A673 (cell line): ENCODE measurements around the gene TMEM95. TPM values are rescaled to one million over a fixed set of nuclear protein-coding genes. Genes with fewer than 3 reads are reported as not detected.

ENCODE experiments used
- BruUV-seq: library from RNA; stranded (reverse); fragments of 400-500 nt; replicated peaks from 2 replicates; lab custom pipeline; 2021; lab: Mats Ljungman, UMichigan
- CTCF ChIA-PET: fragments of 300-600 bp; sonication (Branson Sonifier 250); formaldehyde crosslinking; loops from one replicate; lab custom pipeline; 2022; ENCODE audit warnings: antibody characterized with exemption; lab: Charles Lee
- POLR2A ChIA-PET: fragments of 300-600 bp; sonication (Branson Sonifier 250); formaldehyde crosslinking; loops from one replicate; lab custom pipeline; 2022; ENCODE audit warnings: antibody characterized with exemption; ENCODE audit not compliant: low non-redundant PET; lab: Charles Lee
- DNase-seq: peaks from one replicate; pipeline ENCODE4 v3.0.0-alpha.2; 2015; ENCODE audit warnings: low spot score
- H3K27ac ChIP-seq: fragments of 200-600 bp; sonication (generic); 2 replicates; pipeline ENCODE4 v1.5.1; 2016; ENCODE audit warnings: mixed run types, low read depth, mild to moderate bottlenecking, mixed read lengths, antibody characterized with exemption, low read length; ENCODE audit not compliant: poor library complexity, severe bottlenecking
- H3K27me3 ChIP-seq: fragments of 200-600 bp; sonication (generic); replicated peaks from 2 replicates; pipeline ENCODE4 v1.6.1; 2017; ENCODE audit warnings: mixed run types, low read depth, mild to moderate bottlenecking, mixed read lengths, antibody characterized with exemption, low read length; ENCODE audit not compliant: insufficient read depth, poor library complexity
- H3K36me3 ChIP-seq: fragments of 200-600 bp; sonication (generic); 2 replicates; pipeline ENCODE4 v1.6.1; 2016; ENCODE audit warnings: mixed run types, mild to moderate bottlenecking, mixed read lengths, antibody characterized with exemption, low read length; ENCODE audit not compliant: insufficient read depth, poor library complexity, severe bottlenecking
- H3K4me1 ChIP-seq: fragments of 200-600 bp; sonication (generic); 2 replicates; pipeline ENCODE4 v1.6.1; 2017; ENCODE audit warnings: mixed run types, mild to moderate bottlenecking, mixed read lengths, antibody characterized with exemption, low read length; ENCODE audit not compliant: insufficient read depth, poor library complexity, severe bottlenecking
- H3K4me3 ChIP-seq: fragments of 200-600 bp; sonication (generic); 2 replicates; pipeline ENCODE4 v1.5.1; 2016; ENCODE audit warnings: low read depth, mixed run types, mild to moderate bottlenecking, mixed read lengths, low read length; ENCODE audit not compliant: poor library complexity, severe bottlenecking
- H3K9me3 ChIP-seq: fragments of 200-600 bp; sonication (generic); 2 replicates; pipeline ENCODE4 v1.6.1; 2016; ENCODE audit warnings: mixed run types, low read depth, mild to moderate bottlenecking, mixed read lengths, antibody characterized with exemption, low read length; ENCODE audit not compliant: poor library complexity, severe bottlenecking
- EZH2 ChIP-seq: fragments of 200-600 bp; sonication (generic); IDR thresholded peaks from 2 replicates; pipeline ENCODE4 v1.6.1; 2017; ENCODE audit warnings: borderline replicate concordance, low read depth, mild to moderate bottlenecking, mixed read lengths, antibody characterized with exemption, low read length; ENCODE audit not compliant: poor library complexity, severe bottlenecking
- intact Hi-C: fragments of 100-400 bp; cut with micrococcal nuclease; formaldehyde crosslinking; loops from one replicate; pipeline ENCODE4 v1.10.0; 2022; ENCODE audit not compliant: unreplicated experiment
- total RNA-seq: library from RNA; stranded (reverse); gene quantifications from 2 replicates; pipeline ENCODE4 v1.2.3, GENCODE V29; 2021
- TF ChIP-seq, protein P1 (sequence below): fragments of 300-800, 200-600 bp; sonication (generic); conservative IDR thresholded peaks from 2 replicates; pipeline ENCODE4 v1.5.1; 2017; ENCODE audit warnings: low read depth, mild to moderate bottlenecking, antibody characterized with exemption, low read length, moderate library complexity, mixed read lengths

The TMEM95 gene
- total RNA-seq, 1 experiment from 2014 or later, result not detected

DNA sequence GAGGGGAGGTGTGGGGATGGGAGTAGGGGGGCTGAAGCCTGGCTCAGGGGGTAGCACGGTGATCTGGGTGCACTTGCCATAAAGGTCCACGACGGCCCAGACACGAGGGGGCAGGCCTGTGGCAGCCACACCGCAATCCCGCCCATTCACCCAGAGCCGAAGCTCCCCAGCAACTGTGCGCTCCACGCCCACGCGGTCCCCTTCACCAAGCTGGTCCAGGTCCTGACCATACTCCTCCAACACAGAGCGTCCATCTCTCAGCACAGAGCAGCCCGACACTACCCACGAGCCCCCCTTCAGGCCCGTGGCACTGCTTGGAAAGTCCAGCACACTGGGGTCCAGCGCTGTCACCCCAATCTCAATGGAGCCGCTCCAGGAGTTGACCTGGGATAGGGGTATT lies 27.5 kb upstream of the TMEM95 start:
- BruUV-seq, result no TSS peak
- no peak for DNase-seq
- Histone ChIP-seq H3K27ac (no peak overlapping the region), H3K4me3 (no peak overlapping the region), H3K9me3 (no peaks in the 10 kb centered on the region), H3K36me3 (peaks cover 38% of the 10 kb centered on the region), H3K27me3 (no peaks in the 10 kb centered on the region), H3K4me1 (peaks cover 19% of the 10 kb centered on the region)
- ChIA-PET CTCF (interaction anchor here (0.6 kb wide), 1 partner anchor 282 kb away, joined by 5 read pairs; no protein-coding TSS in a partner anchor), POLR2A (no interaction called here)
- intact Hi-C loops, result no loop called here
- TF ChIP-seq, protein P1, sequence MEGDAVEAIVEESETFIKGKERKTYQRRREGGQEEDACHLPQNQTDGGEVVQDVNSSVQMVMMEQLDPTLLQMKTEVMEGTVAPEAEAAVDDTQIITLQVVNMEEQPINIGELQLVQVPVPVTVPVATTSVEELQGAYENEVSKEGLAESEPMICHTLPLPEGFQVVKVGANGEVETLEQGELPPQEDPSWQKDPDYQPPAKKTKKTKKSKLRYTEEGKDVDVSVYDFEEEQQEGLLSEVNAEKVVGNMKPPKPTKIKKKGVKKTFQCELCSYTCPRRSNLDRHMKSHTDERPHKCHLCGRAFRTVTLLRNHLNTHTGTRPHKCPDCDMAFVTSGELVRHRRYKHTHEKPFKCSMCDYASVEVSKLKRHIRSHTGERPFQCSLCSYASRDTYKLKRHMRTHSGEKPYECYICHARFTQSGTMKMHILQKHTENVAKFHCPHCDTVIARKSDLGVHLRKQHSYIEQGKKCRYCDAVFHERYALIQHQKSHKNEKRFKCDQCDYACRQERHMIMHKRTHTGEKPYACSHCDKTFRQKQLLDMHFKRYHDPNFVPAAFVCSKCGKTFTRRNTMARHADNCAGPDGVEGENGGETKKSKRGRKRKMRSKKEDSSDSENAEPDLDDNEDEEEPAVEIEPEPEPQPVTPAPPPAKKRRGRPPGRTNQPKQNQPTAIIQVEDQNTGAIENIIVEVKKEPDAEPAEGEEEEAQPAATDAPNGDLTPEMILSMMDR, result no peak
- no peak for TF ChIP-seq EZH2

DNA sequence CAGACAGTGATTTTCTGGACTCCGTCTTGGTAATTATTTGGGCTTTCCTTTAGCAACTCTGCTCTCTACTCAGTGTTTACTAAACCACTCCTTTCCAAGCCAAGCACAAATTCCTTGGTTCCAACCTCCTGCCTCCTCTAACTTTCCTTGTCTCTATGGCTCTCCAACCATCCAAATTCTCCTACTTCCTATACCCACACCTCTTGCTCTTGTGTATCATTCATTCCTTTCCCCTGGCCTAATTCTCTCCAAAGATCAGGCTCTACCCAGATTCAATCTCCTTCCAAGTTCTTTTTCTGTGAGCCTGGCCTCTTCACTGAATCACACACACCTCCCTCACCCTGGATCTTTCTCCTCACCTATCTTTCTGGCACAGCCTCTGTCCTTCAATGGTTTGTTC lies 26.9 kb upstream of the TMEM95 start:
- ChIA-PET CTCF (no interaction called here), POLR2A (no interaction called here)
- no peaks in the 10 kb centered on the region for H3K9me3 ChIP-seq
- no peaks in the 10 kb centered on the region for H3K27me3 ChIP-seq
- peaks cover 19% of the 10 kb centered on the region for H3K4me1 ChIP-seq
- intact Hi-C loops, result no loop called here
- peaks cover 33% of the 10 kb centered on the region for H3K36me3 ChIP-seq
- TF ChIP-seq, protein P1, result no peak
- TF ChIP-seq EZH2, result no peak
- DNase-seq, result no peak
- BruUV-seq, result no TSS peak
- H3K27ac ChIP-seq, result peak overlapping the region; percentile 30
- H3K4me3 ChIP-seq, result peak overlapping the region; percentile 92

DNA sequence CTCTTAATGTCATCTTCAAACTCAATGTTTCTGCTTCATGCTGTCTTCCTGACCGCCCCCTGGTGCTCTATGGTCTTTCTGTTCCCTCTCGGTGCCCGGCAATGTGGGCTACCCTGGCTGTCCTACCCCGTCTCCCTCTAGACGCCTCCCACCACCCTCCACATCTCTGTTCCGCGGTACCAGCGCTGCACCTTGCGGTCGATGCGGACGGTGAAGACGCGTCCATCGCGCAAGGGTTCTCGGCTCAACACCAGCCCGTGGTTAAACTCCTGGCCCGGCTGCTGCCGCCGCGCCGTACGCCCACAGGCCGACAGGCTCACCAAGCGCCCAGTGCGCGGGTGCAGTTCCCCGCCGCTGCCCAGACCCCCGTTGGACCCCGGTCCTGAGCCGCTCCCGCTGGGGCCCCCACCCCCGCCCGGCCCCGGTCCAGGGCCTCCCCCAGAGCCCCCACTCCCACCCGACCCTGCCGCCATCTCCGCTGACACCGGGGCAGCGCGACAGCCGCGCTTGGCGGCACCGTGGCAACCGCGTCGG lies 26.0 kb upstream of the TMEM95 start, which contains the start of gene NEURL4:
NEURL4 (minus strand) TSS at position 496 of the 534 bp plus-strand sequence; CDS start at position 473, 23 bp downstream.
- DNase-seq, result no peak
- CTCF ChIA-PET, result interaction anchor here (0.6 to 1.5 kb wide), 7 partner anchors 16 to 231 kb away, joined by 3 to 6 read pairs (median 4); partner anchors contain the start of gene TNFSF13
- Histone ChIP-seq H3K4me1 (peaks cover 19% of the 10 kb centered on the region), H3K27ac (peak within 1 kb of the TSS; percentile 88), H3K36me3 (peaks cover 24% of the 10 kb centered on the region), H3K9me3 (no peaks in the 10 kb centered on the region), H3K4me3 (peak within 1 kb of the TSS; percentile 92), H3K27me3 (no peaks in the 10 kb centered on the region)
- no peak for TF ChIP-seq EZH2
- TF ChIP-seq, protein P1, result no peak
- intact Hi-C loops, result loop anchor here (1.0 kb wide), 1 partner anchor 49 kb away; no protein-coding TSS in a partner anchor
- POLR2A ChIA-PET, result interaction anchor here (1.6 kb wide), 1 partner anchor 75 kb away, joined by 4 read pairs; the partner anchor contains the start of gene TMEM256
- TSS peak; percentile 55 for BruUV-seq
